ENCODE data around the gene SNRPB2. TPM values are rescaled to one million over a fixed set of nuclear protein-coding genes. Genes with fewer than 3 reads are reported as not detected.

The SNRPB2 gene
- total RNA-seq (2022; extraction: Qiagen RNA extraction): 115 to 151 TPM (median 115 TPM) in 5 replicates

DNA sequence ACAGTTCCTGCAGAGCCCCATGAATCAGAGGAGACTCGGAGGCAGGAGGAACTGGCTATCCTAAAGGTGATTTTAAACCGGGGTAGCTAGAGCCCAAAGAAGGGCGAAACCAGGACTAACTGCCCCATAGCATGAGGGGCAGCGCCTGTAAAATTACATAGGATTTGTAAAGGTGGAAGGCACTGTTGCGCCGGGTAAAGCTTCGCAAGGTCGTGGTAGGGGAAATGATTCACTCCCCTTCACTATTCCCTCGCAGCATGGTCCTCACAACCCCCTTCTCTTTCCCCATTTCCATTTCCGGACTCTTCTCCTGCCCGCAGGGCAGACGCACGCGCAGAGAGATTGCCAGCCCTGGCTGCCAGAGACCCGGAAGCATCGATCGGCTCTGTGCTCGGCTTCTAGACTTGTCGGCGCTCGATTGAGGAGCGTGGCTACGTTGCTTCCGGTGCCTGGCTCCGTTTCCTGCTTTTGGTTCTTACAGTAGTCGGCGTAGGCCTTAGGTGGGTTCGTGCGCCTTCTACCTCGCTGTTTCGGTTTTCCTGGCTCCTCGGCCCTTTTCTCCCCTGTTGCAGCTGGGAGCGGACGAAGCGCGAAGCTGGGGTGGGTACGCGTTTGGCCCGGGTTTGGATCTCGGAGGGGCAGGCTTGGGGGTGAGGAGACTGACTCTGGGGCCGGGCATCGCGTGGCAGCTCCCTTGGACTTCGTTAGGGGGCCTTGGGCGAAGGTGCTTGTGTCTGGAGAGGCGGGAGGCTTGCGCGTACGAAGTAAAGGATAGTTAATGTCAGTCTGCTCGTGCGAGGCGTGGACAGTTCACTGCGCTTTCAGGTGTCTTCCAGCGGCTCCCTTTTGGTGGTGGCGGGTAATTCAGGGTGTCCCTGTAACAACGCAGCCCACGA lies at the start of gene SNRPB2:
Gene SNRPB2, plus strand, starts transcription at position 462 of the 896 bp plus-strand sequence. CDS start 1,677 bp downstream, outside the sequence.

GRCh38 chr20:16748308-16748900 lies 18.6 kb downstream of the SNRPB2 start, which contains the start of gene OTOR:
Gene OTOR (plus strand): TSS chr20:16748358. CDS start chr20:16748402, 44 bp downstream.

Other genes with a start within 250 kb of the SNRPB2 start
- gene KIF16B, start 156.6 kb upstream of the SNRPB2 start, total RNA-seq (2022; extraction: Qiagen RNA extraction): 13.7 to 17.5 TPM (median 15.6 TPM) in 5 replicates
- gene OTOR, start 18.3 kb downstream of the SNRPB2 start, total RNA-seq (2022; extraction: Qiagen RNA extraction): not detected in 5 replicates